Measurements from ENCODE around the gene ZC3H7A.

- no peak for TF ChIP-seq HDGF (IDR thresholded peaks at IDR 0.05; ENCODE audit: borderline replicate concordance)
- no peak for TF ChIP-seq BHLHE40 (IDR thresholded peaks at IDR 0.05; ENCODE audit: borderline replicate concordance)
- no peak for TF ChIP-seq TARDBP (IDR thresholded peaks at IDR 0.05)
- no peak for TF ChIP-seq FOXK2 (IDR thresholded peaks at IDR 0.05)
- no peak for TF ChIP-seq ZNF384 (IDR thresholded peaks at IDR 0.05)
- no peak for TF ChIP-seq FOXA1 (IDR thresholded peaks at IDR 0.05)
- no peak for TF ChIP-seq L3MBTL2 (conservative IDR thresholded peaks at IDR 0.05)
- TF ChIP-seq SP1 (IDR thresholded peaks at IDR 0.05) = no peak
These were observed 37.1 kb downstream of the ZC3H7A start for GRCh38 chr16:11759997-11760396.

All from HEK293T (cell line).